ENCODE data around the gene C21orf91.

Gene C21orf91

DNA sequence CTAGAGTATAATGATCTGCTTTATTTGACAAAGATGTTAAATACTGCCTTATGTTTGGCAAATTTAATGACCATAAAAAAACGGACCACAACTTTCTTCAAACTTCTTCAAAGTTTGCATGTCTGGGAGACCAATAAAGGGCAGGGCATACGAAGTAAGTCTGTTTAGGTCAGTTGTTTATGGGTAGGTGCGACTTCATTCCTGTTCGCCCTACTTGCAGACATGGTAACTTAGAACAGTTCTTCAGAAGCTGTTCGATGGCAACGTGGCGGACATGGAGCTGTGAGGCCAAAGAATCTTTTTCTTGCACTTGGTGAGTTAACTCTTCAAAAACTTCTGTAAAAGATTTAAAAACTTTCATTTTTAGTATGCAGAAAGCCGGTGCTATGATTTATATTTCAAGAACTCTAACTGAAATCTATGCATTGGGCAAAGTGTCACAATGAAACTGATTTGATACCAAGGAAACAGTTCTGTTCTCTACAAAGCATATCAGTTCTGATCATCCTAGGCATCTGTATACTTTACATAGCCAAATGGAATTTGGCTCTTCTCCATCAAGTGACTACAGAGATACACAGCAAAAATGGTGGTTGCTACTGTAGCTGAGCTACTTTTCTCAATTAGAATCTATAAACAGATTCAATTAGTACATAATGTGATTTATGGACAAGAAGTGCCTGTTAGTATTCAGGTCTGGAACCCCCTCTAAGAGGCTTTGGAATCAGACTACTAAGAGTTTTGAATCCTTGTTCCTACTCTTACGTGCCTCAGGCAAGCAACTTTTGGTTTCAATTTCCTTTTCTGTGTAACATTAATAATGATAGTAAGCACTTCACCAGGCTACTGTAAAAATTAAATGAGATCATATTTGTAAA, 25.7 kb downstream of the C21orf91 start:
- DNase-seq (ENCODE audit: low spot score), result no peak
- Mint-ChIP-seq H3K9me3 (no peaks in the 10 kb centered on the region), H3K36me3 (ENCODE audit: low read depth) (peaks cover 59% of the 10 kb centered on the region), H3K4me1 (ENCODE audit: low read depth) (peaks cover 57% of the 10 kb centered on the region), H3K27ac (peak overlapping the region; percentile 84), H3K4me3 (peak overlapping the region; percentile 77), H3K27me3 (ENCODE audit: low read depth) (no peaks in the 10 kb centered on the region)

DNA sequence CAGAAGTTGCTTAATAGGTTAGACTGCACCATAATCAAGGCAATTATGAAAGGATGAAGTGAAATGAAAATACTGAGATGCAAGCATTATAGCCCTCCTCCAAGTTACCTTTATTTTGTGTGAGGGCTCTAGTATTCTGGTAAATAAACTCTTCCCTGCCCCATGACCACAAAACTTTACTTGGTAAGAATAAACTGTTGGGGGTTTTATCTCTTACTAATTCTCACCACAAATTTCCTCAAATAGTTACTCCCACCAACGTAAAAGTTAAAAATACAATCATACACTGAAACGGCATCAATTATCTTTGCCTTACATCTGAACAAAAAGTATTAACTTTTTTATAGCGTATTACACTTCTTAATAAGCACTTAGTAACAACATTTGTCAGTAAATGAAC, 29.5 kb downstream of the C21orf91 start:
- H3K4me3 Mint-ChIP-seq, result peak overlapping the region; percentile 66
- H3K27me3 Mint-ChIP-seq (ENCODE audit: low read depth), result no peaks in the 10 kb centered on the region
- H3K9me3 Mint-ChIP-seq, result peaks cover 11% of the 10 kb centered on the region
- DNase-seq (ENCODE audit: low spot score), result no peak
- peak overlapping the region; percentile 86 for H3K27ac Mint-ChIP-seq
- H3K4me1 Mint-ChIP-seq (ENCODE audit: low read depth), result peaks cover 75% of the 10 kb centered on the region
- peaks cover 73% of the 10 kb centered on the region for H3K36me3 Mint-ChIP-seq (ENCODE audit: low read depth)

DNA sequence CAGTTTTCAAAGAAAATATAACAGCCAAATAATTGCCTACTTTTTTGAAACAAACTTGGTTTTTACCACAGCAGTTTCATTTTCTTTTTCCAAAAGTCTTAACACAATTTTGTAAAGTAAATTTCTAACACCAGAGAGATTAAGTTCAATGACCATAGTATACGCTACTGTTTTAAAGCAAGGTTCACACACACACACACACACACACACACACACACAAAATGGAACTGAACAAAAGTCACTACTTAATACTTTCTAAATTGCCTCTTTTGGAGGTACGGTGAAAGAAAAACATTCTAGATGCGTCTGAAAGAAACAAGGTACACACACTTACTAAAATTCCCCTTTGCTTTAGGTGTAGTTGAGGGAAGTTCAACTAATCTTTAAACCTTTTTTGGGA, 30.1 kb downstream of the C21orf91 start:
- H3K36me3 Mint-ChIP-seq (ENCODE audit: low read depth), result peaks cover 68% of the 10 kb centered on the region
- H3K4me1 Mint-ChIP-seq (ENCODE audit: low read depth), result peaks cover 76% of the 10 kb centered on the region
- no peak for DNase-seq (ENCODE audit: low spot score)
- no peaks in the 10 kb centered on the region for H3K27me3 Mint-ChIP-seq (ENCODE audit: low read depth)
- H3K9me3 Mint-ChIP-seq, result peaks cover 11% of the 10 kb centered on the region
- H3K27ac Mint-ChIP-seq, result peak overlapping the region; percentile 82
- H3K4me3 Mint-ChIP-seq, result peak overlapping the region; percentile 75

DNA sequence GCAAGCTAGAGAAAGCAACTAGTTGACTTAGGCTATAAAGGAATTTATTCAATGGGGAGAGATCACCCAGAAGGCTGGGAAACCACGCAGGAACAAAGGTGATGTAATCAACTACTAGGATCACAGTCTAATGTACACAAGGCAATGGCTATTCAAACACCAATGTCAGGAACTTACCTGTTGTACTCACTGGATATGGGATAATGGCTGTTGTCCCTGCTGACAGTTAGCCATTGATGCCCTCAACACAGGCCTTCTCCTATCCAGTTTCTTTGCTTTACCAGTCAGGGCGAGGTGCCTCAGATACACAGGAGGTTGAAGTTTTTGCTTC, 32.3 kb downstream of the C21orf91 start:
- H3K9me3 Mint-ChIP-seq, result peaks cover 11% of the 10 kb centered on the region
- peak overlapping the region; percentile 83 for H3K27ac Mint-ChIP-seq
- H3K4me3 Mint-ChIP-seq, result peak overlapping the region; percentile 71
- H3K4me1 Mint-ChIP-seq (ENCODE audit: low read depth), result peaks cover 87% of the 10 kb centered on the region
- DNase-seq (ENCODE audit: low spot score), result no peak
- no peaks in the 10 kb centered on the region for H3K27me3 Mint-ChIP-seq (ENCODE audit: low read depth)
- peaks cover 68% of the 10 kb centered on the region for H3K36me3 Mint-ChIP-seq (ENCODE audit: low read depth)

DNA sequence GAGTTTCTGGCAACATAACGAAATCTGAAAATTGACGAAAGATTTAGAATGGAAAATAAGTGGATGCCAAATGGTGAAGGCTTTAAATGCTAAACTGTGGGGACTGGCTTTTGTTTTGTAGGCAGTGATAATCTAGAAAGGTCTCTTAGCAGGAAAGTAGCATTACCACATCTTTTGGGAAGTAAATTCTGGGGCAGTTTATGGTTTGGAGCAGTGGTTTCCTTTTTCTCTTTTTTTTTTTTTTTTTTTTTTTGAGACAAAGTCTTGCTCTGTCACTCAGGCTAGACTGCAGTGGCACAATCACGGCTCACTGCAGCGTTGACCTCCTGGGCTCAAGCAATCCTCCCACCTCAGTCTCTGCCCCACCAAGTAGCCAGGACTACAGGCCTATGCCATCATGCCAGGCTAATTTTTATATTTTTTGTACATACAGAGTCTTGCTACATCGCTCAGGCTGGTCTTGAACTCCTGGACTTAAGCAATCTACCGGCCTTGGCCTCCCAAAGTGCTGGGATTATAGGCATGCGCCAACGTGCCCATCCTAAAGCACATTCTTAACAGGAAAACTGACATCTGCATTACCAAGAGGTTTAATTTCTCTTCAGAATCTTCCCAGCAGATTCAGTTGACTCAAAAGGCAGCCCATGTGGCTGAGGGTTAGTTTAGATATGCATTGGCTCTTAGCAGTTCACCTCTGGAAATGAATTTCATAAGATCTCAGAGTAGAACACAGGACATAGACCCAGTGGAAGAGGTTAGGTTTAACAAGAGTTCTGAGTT, 32.9 kb downstream of the C21orf91 start:
- DNase-seq (ENCODE audit: low spot score), result no peak
- Mint-ChIP-seq H3K4me3 (peak overlapping the region; percentile 71), H3K27me3 (ENCODE audit: low read depth) (no peaks in the 10 kb centered on the region), H3K4me1 (ENCODE audit: low read depth) (peaks cover 89% of the 10 kb centered on the region), H3K9me3 (peaks cover 11% of the 10 kb centered on the region), H3K27ac (peak overlapping the region; percentile 75), H3K36me3 (ENCODE audit: low read depth) (peaks cover 64% of the 10 kb centered on the region)

DNA sequence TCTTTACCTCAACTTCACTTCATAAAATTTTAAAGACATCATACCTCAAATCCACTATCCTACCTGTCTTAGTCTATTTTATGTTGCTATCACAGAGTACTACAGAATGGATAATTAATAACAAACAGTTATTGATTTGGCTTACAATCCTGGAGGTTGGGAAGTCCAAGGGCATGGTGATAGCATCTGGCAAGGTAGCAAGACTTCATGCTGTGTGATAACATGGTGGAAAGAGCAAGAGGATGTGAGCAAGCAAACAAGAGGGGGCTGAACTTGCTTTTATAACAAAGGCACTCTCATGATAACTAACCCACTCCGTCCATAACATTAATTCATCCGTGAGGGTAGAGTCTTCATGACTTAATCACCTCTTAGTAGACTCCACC, 33.8 kb downstream of the C21orf91 start:
- H3K27me3 Mint-ChIP-seq (ENCODE audit: low read depth), result no peaks in the 10 kb centered on the region
- peaks cover 93% of the 10 kb centered on the region for H3K4me1 Mint-ChIP-seq (ENCODE audit: low read depth)
- peaks cover 65% of the 10 kb centered on the region for H3K36me3 Mint-ChIP-seq (ENCODE audit: low read depth)
- H3K9me3 Mint-ChIP-seq, result peaks cover 11% of the 10 kb centered on the region
- H3K4me3 Mint-ChIP-seq, result peak overlapping the region; percentile 71
- peak overlapping the region; percentile 95 for H3K27ac Mint-ChIP-seq
- no peak for DNase-seq (ENCODE audit: low spot score)

DNA sequence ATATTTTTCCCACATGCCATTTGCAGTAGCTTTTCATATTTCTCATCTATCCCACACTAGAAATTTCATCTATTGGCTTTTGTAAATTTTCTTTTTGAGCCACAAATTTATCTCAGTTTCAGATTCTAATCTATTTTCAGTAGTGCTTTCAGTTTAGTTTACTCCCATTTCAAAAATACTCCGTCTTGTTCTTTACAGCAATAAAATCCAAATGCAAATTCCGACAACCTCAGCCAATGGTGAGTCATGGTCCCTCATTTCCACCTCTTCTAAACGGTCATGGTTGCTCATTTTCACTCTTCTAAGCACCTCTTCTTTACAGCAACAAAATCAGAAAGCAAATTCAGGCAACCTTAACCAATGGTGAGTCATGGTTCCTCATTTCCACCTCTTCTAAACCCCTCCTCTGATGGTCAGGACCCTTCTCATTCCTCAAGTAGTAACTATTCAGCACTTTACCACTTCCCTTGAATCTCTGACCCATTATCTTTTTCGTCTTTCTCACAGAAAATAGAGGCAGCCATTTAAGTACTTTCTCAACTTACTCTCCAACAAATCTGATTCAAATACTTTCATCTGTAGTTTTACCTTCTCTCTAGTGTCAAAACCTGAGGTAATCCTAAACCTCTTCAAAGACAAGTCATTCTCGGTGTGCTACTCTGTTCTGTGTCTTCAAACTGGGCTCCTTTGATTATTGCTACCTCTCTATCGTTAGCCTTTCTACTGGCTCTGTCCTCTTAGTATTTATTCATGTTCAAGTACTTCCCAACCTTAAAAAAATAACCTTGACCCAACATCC, 34.4 kb downstream of the C21orf91 start:
- H3K4me1 Mint-ChIP-seq (ENCODE audit: low read depth), result peaks cover 94% of the 10 kb centered on the region
- H3K36me3 Mint-ChIP-seq (ENCODE audit: low read depth), result peaks cover 66% of the 10 kb centered on the region
- peak overlapping the region; percentile 71 for H3K4me3 Mint-ChIP-seq

DNA sequence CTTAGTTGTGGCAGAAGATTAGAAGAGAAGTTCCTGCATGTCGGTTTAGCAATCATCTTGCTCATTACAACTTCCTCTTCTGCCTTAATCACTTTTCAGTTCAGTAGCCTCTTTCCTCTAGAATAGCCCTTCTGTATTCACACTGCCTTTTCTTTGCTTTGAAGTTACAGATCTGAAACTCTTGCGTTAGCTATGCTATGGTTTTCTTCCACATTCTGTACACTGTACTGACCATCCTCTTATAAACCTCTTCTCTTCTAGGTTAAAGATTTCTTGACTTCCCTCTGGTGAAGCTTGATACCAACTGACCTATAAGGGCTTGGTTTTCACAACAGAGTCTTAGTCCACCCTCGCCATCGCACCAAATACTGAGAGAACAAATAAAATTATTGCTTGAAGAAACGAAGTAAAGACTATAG, 35.0 kb downstream of the C21orf91 start:
- no peaks in the 10 kb centered on the region for H3K27me3 Mint-ChIP-seq (ENCODE audit: low read depth)
- peaks cover 71% of the 10 kb centered on the region for H3K36me3 Mint-ChIP-seq (ENCODE audit: low read depth)
- H3K27ac Mint-ChIP-seq, result peak overlapping the region; percentile 95
- peak overlapping the region; percentile 71 for H3K4me3 Mint-ChIP-seq
- no peak for DNase-seq (ENCODE audit: low spot score)
- H3K9me3 Mint-ChIP-seq, result peaks cover 11% of the 10 kb centered on the region
- H3K4me1 Mint-ChIP-seq (ENCODE audit: low read depth), result peaks cover 93% of the 10 kb centered on the region

More for the DNA sequence above, 34.4 kb downstream of the C21orf91 start:
- DNase-seq (ENCODE audit: low spot score), result peak; percentile 72
- Mint-ChIP-seq H3K9me3 (peaks cover 11% of the 10 kb centered on the region), H3K27me3 (ENCODE audit: low read depth) (no peaks in the 10 kb centered on the region), H3K27ac (peak overlapping the region; percentile 95)

DNA sequence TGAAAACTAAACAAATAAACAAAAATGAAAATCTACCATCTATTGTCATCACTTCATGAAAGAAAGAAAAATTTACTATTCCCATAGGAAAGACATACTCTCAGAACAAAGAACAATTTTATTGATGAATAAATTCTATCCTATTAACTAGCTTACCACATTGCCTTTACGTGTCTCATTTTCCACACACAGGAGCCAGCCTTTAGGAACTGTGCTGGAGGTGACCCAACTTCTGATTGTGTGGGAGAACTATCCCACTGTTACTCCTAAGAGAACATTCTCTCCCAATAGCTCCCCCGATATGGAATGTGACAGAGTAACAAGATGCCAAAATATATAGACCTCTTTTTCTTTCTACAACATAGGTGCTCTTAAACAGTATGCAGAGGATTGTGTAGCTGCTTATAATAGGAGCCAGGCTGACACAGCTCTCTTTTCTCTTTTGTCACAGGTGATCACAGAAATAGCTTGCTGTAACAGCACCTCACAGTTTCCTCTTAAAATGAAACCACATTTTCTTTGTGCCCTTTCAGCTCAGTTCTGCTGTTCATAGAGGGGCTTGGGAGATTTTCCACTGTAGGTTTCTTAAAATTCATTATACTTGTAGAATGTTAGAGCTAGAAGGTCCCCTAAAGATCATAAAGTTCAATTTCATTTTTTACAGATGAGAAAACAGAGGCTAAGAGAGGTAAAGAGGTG, 35.5 kb downstream of the C21orf91 start:
- Mint-ChIP-seq H3K4me3 (peak overlapping the region; percentile 71), H3K36me3 (ENCODE audit: low read depth) (peaks cover 74% of the 10 kb centered on the region), H3K4me1 (ENCODE audit: low read depth) (peaks cover 89% of the 10 kb centered on the region), H3K27ac (peak overlapping the region; percentile 95), H3K9me3 (peaks cover 11% of the 10 kb centered on the region), H3K27me3 (ENCODE audit: low read depth) (no peaks in the 10 kb centered on the region)
- peak; percentile 33 for DNase-seq (ENCODE audit: low spot score)

DNA sequence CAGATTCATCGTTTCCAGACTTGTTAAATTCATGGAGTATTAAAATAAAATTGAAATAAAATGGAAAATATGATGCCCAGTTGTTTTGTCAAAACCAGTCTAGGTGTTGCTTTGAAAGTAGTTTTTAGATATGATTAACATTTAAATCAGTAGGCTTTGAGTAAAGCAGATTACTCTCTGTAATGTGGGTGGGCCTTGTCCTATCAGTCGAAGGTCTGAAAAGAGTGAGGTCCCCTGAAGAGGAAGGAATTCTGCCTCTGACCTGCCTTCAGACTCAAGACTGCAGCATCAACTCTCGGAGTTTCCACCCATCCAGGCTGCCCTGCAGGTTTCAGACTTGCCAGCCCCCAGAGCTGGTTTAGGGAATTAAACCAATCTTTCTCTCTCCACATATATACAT, 36.2 kb downstream of the C21orf91 start:
- no peak for DNase-seq (ENCODE audit: low spot score)
- Mint-ChIP-seq H3K27ac (peak overlapping the region; percentile 95), H3K9me3 (peaks cover 11% of the 10 kb centered on the region), H3K36me3 (ENCODE audit: low read depth) (peaks cover 72% of the 10 kb centered on the region), H3K27me3 (ENCODE audit: low read depth) (no peaks in the 10 kb centered on the region), H3K4me1 (ENCODE audit: low read depth) (peaks cover 83% of the 10 kb centered on the region), H3K4me3 (peak overlapping the region; percentile 71)

DNA sequence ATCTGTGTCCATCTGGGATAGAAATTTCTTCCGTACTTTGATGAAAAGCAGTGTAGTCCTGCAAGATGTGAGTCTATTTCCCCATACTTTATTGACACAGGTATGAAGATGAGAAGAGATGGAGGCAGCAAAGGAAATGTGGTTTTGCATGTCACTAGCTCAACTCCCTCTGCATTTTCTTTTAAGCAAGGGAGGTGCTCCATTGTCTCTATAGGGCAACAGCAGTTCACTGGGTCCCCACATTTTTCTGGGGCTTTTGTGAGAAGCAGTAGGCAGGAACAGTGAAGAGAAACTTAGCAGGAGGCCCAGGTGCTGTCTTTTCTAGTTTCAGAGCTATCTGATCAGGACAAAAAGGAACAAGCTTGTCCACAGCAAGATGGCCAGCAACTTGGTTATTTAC, 37.1 kb downstream of the C21orf91 start:
- H3K36me3 Mint-ChIP-seq (ENCODE audit: low read depth), result peaks cover 69% of the 10 kb centered on the region
- peak overlapping the region; percentile 70 for H3K4me3 Mint-ChIP-seq
- peaks cover 11% of the 10 kb centered on the region for H3K9me3 Mint-ChIP-seq
- no peak for DNase-seq (ENCODE audit: low spot score)
- peak overlapping the region; percentile 95 for H3K27ac Mint-ChIP-seq
- H3K4me1 Mint-ChIP-seq (ENCODE audit: low read depth), result peaks cover 81% of the 10 kb centered on the region
- no peaks in the 10 kb centered on the region for H3K27me3 Mint-ChIP-seq (ENCODE audit: low read depth)

DNA sequence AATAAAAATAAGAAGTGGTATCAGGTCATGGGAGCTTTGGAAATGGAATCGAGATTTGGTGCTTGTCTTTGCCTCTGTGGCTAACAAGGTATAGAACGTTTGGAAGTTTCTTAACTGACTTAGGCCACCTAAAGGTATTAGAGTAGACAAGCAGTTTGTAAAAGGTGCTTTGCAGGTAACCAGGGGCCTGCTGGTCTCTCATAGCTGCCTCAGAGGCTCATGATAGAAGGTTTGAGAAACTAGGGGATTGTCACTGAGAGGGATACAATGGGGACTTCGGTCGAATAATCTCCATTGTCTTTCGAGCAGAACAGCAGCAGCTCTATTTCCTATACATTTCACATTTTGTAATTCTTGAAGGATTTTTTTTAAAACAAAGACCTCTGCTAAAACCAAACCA, 37.6 kb downstream of the C21orf91 start:
- Mint-ChIP-seq H3K4me3 (peak overlapping the region; percentile 70), H3K36me3 (ENCODE audit: low read depth) (peaks cover 63% of the 10 kb centered on the region), H3K4me1 (ENCODE audit: low read depth) (peaks cover 79% of the 10 kb centered on the region), H3K9me3 (peaks cover 11% of the 10 kb centered on the region), H3K27ac (peak overlapping the region; percentile 95), H3K27me3 (ENCODE audit: low read depth) (no peaks in the 10 kb centered on the region)
- DNase-seq (ENCODE audit: low spot score), result no peak

DNA sequence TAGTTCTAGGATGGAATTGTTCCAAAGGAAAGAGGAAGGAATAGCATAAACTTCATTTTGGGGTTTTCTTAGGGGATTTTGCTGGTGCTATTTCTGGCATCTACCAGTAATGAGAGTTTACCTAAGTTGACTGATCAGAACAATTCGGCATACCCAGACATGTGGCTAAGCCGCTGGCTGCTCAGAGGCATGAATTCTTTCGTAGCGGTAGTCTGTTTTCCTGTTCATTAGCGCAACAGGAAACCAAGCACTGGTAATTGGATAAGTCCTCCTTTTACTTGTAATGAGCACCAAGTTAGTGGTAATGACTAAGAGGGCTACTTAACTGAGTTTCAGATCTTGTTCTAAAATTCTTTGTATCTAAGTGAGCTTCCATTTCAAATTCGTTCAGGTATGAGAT, 38.6 kb downstream of the C21orf91 start:
- Mint-ChIP-seq H3K27ac (peak overlapping the region; percentile 68), H3K36me3 (ENCODE audit: low read depth) (peaks cover 57% of the 10 kb centered on the region), H3K4me1 (ENCODE audit: low read depth) (peaks cover 76% of the 10 kb centered on the region), H3K4me3 (peak overlapping the region; percentile 58), H3K9me3 (peaks cover 6% of the 10 kb centered on the region), H3K27me3 (ENCODE audit: low read depth) (no peaks in the 10 kb centered on the region)
- peak; percentile 38 for DNase-seq (ENCODE audit: low spot score)
